Astrocyte of the spinal cord (primary cell): ENCODE data around the gene C12orf43.

Source experiments
- DNase-seq: peaks from one replicate; pipeline ENCODE4 v3.0.0; 2011; ENCODE audit warnings: low read depth, low spot score
- H3K4me3 ChIP-seq: 2 replicates; pipeline ENCODE4 v1.5.1; 2011; ENCODE audit warnings: low read depth, mild to moderate bottlenecking, low read length, moderate library complexity
- CTCF ChIP-seq: IDR thresholded peaks from 2 replicates; pipeline ENCODE4 v1.5.1; 2012; ENCODE audit warnings: low read depth, mild to moderate bottlenecking, low read length, inconsistent platforms
- in situ Hi-C: cut with HindIII; loops from 2 replicates; pipeline ENCODE4 v1.10.0; 2017; ENCODE audit warnings: low sequenced_read_pairs

C12orf43 gene

DNA sequence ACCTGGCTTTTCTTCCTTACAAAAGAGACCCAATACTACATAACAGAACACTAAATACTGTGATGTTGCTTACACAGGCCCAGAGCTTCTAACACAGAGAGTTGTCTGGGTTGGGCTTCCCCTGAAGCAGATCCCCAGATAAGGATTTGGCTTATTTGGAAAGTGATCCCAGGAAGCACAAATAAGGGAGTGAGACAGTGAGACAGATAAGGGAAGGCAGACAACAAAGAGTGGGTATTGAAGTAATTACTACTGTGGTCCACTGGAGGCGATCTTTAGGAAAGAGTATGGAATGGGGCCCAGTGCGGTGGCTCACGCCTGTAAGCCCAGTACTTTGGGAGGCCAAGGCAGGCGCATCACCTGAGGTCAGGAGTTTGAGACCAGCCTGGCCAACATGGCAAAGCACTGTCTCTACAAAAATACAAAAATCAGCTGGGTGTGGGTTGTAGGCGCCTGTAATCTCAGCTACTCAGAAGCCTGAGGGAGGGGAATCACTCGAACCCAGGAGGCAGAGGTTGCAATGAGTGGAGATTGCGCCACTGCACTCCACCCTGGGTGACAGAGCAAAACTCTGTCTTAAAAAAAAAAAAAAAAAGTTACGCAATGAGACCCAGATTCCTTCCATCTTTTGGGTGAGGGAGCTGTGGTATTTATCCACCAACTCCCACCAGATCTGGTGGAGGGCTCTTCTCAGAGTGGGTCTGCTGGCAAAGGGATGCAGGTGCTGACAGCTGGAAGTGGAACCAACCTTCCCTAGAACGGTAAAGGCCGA is 10.2 kb upstream of the C12orf43 start:
- in situ Hi-C loops, result no loop called here
- TF ChIP-seq CTCF, result no peak
- no peak for DNase-seq
- no peak overlapping the region for H3K4me3 ChIP-seq

DNA sequence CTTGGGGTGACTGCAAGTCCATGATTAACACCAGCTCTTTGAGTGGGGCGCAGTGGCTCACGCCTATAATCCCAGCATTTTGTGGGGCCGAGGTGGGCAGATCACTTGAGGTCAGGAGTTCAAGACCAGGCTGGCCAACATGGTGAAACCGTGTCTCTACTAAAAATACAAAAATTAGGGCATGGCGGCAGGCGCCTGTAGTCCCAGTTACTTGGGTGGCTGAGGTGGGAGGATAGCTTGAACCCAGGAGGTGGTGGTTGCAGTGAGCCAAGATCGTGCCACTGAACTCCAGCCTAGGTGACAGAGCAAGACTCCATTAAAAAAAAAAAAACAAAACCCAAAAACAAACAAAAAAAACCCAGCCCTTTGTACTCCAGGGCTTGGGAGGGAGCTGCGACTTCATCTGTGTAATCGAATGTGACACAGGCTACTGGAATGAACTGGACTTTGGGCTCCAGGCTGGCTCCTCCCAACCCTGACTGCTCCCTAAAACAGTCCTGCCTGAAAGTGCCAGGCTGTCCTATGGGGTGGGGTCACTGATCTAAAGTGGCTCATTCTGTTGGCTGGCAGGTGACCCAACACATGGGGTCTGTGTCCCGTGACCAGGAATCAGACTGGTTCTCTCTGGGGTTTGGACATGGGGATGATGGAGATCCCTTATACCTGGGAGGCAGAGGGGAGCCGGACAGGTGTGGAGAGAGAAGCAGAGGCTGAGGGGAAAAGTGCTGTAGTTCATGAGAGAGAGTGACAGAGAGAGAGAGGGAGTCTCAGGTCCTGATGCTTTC is 9.3 kb upstream of the C12orf43 start:
- no peak for DNase-seq
- H3K4me3 ChIP-seq, result no peak overlapping the region
- no peak for TF ChIP-seq CTCF
- in situ Hi-C loops, result no loop called here

- TF ChIP-seq CTCF, result no peak
- in situ Hi-C loops, result no loop called here
- no peak for DNase-seq
- no peak overlapping the region for H3K4me3 ChIP-seq
These were observed 7.5 kb upstream of the C12orf43 start for GRCh38 chr12:121023799-121024198.

DNA sequence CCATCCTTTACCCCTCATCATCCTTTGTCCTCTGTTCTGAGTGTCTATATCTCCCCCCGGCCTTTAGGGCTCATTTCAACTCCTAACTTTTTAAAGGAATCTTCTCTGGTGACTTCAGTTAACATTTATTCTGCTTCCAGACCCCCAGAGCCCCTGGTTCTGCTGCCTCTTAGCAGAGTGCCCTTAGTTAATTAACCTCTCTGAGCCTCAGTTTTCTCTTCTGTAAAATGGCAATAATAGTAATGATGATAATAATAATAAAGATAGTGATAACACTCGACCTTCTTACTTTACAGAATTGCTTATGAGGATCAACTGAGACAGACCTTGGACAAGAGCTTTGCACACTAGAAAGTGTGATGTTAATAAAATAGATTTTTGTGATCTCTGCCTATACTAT is 6.4 kb upstream of the C12orf43 start:
- TF ChIP-seq CTCF, result no peak
- no peak overlapping the region for H3K4me3 ChIP-seq
- no peak for DNase-seq
- in situ Hi-C loops, result no loop called here

GRCh38 chr12:121021754-121022153 is 5.5 kb upstream of the C12orf43 start:
- no peak for DNase-seq
- in situ Hi-C loops, result no loop called here
- TF ChIP-seq CTCF, result no peak
- H3K4me3 ChIP-seq, result no peak overlapping the region

- TF ChIP-seq CTCF, result no peak
- in situ Hi-C loops, result no loop called here
- no peak for DNase-seq
- no peak overlapping the region for H3K4me3 ChIP-seq
These were observed 2.8 kb upstream of the C12orf43 start for GRCh38 chr12:121018860-121019617.
